GM18511 (cell line): ENCODE measurements around the gene KIAA1143.
A peak's percentile ranks its signal among the peaks of the same experiment; 100 is the strongest.

ENCODE experiments used
- ATAC-seq: cut with Tn5 transposase; IDR thresholded peaks from one replicate; pipeline ENCODE4 v1.9.1; 2021; ENCODE audit warnings: mild to moderate bottlenecking, moderate library complexity; ENCODE audit not compliant: unreplicated experiment

The KIAA1143 gene

GRCh38 chr3:44761424-44762169 lies at the start of gene KIAA1143, which contains the start of gene KIF15:
Gene KIAA1143 (minus strand): TSS chr3:44761619. CDS start chr3:44761602, 17 bp downstream.
Gene KIF15 (plus strand): TSS chr3:44761794. CDS start chr3:44761866, 72 bp downstream.
- ATAC-seq: peak; percentile 91

GRCh38 chr3:44805960-44806359 lies 44.5 kb upstream of the KIAA1143 start:
- ATAC-seq: no peak

GRCh38 chr3:44803298-44803697 lies 41.9 kb upstream of the KIAA1143 start:
- no peak for ATAC-seq

GRCh38 chr3:44802011-44802410 lies 40.6 kb upstream of the KIAA1143 start:
- no peak for ATAC-seq

- ATAC-seq: no peak
These were observed 33.8 kb upstream of the KIAA1143 start for GRCh38 chr3:44795197-44795596.

- ATAC-seq: no peak
These were observed 21.5 kb upstream of the KIAA1143 start for GRCh38 chr3:44782891-44783290.

- no peak for ATAC-seq
These were observed 10.7 kb upstream of the KIAA1143 start for GRCh38 chr3:44772099-44772442.

- ATAC-seq: no peak
These were observed 10.1 kb upstream of the KIAA1143 start for GRCh38 chr3:44771424-44772098.

GRCh38 chr3:44764248-44764647 lies 2.8 kb upstream of the KIAA1143 start:
- ATAC-seq: no peak

GRCh38 chr3:44762690-44763089 lies 1.3 kb upstream of the KIAA1143 start:
- no peak for ATAC-seq

GRCh38 chr3:44762170-44762677 lies 805 bp upstream of the KIAA1143 start:
- ATAC-seq: peak; percentile 22

- no peak for ATAC-seq
These were observed 357 bp downstream of the KIAA1143 start for GRCh38 chr3:44761101-44761423.

GRCh38 chr3:44734646-44735168 lies 26.7 kb downstream of the KIAA1143 start:
- no peak for ATAC-seq

- no peak for ATAC-seq
These were observed 32.0 kb downstream of the KIAA1143 start, which contains the start of gene ZNF501 for GRCh38 chr3:44729384-44729910. Gene ZNF501 (plus strand): TSS chr3:44729635. CDS start chr3:44734422, 4,787 bp downstream.

GRCh38 chr3:44722103-44722401 lies 39.4 kb downstream of the KIAA1143 start:
- ATAC-seq: no peak

- ATAC-seq: no peak
These were observed 40.0 kb downstream of the KIAA1143 start for GRCh38 chr3:44721231-44722102.

- no peak for ATAC-seq
These were observed 48.9 kb downstream of the KIAA1143 start, which contains the start of gene ZNF502 for GRCh38 chr3:44712455-44713075. Gene ZNF502 (plus strand): TSS chr3:44712660. CDS start chr3:44720262, 7,602 bp downstream.
